ENCODE measurements around the gene RNF215.
"Not testable (repeated sequence)": the region's sequence is repeated elsewhere in the genome, so short reads cannot be mapped to it uniquely, and the experiment has no call there.

RNF215 gene

DNA sequence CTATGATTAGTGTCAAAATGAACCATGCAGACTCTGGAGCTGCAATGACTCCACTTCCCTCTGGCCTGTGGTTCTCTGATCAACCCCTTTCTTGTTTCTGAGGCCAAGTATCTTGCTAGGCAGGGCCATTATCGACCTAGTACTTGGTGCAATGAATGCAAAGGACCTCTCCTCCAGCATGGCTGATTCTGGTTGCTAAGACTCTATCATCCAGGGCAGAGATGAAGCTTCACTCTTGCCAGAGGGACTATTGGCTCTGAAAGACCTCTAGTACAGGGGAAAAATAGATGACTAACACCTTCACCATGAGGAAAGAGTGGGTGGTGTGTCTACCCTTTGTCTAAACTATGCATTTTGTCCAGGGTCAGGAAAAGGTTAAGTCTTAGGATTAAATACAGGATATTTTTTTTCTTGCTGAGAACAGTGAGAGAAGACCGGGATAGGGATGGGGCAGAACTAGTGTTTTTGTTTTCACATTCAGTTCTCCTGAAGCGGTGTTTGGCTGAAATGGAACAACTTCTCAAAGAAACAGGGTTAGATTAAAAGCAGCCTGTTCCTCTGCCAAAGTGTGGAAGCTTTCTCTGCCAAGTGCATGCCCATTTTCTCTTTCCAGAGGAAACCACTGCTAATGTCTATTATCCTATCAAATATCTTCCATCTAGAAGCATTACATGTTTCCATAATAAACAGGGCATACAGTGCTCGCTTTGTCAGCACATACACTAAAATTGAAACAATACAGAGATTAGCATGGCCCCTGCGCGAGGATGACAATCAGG, 33.3 kb upstream of the RNF215 start:
- no peak for DNase-seq

DNA sequence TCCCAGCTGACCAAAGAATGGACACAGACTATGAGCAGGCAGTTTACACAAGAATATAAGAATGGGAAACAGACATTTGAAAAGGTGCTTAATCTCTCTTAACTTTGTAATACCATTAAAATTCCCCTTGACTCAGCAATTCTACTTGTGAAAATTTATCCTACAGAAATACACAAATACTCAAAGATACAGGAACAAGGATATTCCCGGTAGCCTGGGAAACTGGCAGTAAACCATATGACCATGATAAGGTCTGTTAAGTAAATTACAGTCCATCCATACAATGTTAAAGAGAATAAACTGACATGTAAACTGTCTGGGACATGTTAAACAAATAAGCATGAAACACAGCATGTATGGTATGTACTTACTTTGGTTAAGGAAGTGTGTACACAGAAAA, 29.6 kb upstream of the RNF215 start:
- DNase-seq: no peak

DNA sequence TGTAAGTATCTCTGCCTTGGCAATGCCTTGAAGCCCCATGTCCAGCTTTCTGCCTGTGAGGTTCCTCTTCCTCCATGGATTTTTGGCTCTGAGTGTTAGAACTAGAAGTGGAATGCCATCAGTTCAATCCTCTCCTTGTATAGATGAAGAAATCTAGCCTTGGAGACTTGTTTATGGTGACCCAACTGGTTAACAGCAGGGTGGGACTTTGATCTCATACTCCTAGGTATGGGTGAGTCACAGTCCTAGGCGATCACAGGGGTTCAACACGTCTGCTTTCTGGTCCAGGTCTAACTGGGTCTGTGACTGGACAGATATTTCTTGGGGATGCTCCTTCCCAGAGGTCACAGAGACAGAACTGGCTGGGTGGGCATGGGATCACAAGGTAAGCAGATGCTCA, 29.2 kb upstream of the RNF215 start:
- DNase-seq: no peak

DNA sequence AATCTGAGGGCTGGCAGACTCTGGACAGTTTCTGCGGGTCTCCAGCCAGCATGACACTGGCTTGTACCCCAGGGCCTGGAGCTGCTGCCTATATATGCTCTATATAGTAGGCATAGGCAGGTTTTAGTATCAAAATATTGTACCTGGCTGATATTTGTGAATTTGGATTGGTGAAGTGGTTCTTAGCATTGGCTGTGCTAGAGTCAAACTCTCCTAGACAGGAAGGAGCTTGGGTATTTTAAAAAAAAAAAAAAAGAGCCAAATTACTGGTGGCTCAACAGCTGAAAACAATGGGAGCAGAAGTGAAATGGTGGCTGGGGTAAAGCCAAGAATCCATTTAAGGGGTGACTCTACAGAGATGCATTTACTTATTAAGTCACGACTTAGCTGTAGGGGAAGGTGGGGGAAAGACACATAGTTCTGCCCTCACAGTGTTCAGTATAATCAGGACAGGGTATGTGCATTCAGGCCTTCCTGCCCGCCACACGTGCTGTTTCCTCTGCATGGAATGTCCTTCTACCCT, 27.4 kb upstream of the RNF215 start:
- DNase-seq: no peak

DNA sequence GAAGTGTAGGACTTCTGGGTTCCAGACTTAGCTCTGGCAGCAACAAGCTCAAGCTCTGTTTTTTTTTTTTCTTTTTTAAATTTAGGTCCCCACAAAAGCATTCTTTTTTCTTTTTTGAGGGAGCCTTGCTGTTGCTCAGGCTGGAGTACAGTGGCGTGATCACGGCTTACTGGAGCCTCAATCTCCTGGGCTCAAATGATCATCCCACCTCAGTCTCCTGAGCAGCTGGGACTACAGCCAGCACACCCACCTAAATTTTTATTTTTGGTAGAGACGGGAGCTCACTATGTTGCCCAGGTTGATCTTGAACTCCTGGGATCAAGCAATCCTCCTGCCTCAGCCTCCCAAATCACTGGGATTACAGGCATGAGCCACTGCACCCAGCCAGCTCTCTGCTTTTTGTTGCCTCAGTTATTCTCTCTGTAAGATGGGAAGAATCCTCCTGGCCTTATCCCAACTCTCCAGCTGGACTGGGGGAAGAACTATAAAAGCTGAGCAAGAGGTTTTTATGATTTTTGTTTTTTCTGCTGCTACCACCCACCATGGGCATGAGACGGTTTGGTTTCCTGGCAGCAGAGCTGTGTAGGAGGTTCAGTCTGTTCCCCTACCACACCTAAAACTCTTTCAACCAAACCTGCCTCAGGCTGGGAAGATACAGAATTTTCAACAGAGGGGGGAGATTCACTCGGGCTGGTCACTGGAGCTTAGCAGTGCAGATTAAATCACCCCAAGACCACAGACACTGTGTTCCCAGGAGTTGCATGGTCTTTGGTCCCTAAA, 26.7 kb upstream of the RNF215 start:
- no peak for DNase-seq

DNA sequence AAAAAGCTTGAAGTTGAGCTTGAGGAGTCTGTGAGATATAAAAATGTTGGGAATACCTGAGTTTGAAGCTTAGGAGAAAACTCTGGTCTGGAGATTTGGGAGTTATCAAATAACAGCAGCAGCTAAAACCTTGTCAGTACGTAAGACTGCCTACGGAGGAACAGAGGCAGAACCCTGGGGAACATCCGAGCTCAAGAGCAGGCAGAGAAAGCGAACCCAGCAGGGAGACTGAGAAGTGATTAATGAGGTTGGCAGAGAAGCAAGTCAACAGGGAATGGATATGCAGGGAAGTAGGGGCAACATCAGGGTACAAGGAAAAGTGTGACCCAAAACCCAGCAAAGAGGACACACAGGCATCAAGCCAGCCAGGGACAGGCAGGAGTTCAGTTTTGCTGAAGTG, 25.8 kb upstream of the RNF215 start:
- no peak for DNase-seq

DNA sequence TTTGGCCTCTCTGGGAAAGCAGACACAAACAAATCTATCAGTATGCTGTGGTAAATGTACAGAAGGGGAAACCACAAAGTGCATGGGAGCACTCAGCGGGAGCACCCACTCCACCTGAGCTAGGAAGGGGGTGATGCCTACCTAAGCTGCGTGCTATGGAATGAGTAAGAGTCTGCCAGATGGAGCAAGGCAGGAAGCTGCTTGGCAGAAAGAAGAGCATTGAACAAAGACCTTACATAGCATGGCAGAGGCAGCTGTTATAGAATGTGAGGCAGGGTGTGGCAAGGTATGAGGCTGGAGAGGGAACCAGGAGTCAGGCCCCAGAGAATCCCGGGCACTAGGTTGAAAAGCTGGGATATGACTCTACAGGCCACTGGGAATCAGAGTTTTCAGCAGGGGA, 24.6 kb upstream of the RNF215 start:
- DNase-seq: no peak

DNA sequence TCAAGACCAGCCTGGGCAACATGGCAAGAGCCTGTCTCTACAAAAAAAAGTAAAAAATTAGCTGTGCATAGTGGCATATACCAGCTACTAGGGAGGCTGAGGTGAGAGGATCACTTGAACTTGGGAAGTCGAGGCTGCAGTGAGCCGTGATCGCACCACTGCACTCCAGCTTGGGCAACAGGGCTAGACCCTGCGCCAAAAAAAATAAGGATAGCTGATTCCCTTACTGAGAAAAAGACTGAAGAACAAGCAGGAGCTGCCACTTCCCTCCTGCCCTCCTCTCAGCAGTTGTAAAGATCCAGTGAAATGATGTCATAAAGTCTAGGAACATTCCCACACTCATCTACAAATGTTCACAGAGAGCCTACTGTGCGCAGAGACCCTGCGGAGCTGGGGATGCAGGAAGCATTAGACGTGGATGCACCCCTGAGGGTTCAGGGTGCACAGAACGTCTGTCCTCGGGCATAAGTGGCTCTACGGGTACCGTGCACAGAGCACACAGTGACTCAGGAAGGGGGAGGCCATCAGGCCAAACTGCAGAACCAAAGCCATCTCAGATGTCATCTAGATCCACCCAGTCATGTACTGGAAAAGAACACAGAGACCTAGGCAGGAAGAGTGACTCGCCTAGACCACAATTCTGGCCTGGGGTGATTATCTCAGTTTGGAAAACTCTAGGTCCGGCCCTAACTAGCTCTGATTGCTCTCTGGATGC, 21.3 kb upstream of the RNF215 start:
- no peak for DNase-seq

DNA sequence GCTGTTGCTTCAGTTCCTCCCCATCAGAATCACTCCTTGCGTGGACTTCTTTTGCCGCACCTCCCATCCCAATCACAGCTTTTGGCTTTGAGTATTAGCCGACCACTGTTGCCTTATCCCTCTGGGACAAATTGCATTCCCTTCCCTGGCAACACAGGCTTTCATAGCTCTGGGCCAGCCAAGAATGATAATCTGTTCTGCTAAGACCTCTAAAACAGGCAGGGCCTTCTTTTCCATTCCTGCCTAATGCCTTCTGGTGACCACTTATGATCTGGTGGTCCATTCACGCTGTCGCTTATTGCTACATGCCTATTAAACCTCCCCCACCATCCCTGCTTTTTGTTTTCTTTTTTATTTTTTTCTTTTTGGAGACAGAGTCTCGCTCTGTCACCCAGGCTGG, 19.2 kb upstream of the RNF215 start:
- no peak for DNase-seq

DNA sequence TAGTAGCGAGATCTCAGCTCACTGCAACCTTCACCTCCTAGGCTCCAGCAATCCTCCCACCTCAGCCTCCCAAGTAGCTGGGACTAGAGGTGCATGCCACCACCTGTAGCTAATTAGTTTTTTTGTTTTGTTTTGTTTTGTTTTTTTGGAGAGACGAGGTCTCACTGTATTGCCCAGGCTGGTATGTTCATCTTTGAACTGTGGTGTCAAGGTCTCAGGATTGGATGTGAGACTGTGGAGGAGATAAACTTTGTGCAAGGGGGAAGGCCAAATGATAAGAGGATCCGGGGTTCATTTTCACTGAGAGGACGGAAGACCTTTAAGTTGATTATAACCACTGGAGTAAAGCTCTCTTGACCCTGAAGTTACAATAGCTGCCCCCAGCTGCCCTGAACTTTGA, 18.5 kb upstream of the RNF215 start:
- no peak for DNase-seq

DNA sequence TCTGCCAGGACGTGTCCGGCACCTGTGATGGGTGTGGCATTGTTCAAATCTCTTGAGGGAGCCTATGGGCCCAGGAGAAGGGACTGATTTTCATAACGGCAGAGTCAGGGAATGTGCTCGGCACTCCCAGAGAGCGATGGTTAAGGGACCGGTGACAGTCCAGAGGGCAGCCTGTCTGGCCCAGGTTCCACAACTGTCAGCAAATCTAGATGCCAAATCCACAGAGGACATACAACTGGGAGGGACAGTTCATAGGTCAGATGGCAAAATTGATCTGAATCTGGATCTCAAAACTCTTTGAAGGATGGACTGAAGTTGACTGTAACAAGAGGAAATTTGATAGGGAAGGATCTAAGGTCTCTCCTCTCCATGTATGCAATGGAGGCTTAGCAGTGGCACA, 17.1 kb upstream of the RNF215 start:
- DNase-seq: no peak

DNA sequence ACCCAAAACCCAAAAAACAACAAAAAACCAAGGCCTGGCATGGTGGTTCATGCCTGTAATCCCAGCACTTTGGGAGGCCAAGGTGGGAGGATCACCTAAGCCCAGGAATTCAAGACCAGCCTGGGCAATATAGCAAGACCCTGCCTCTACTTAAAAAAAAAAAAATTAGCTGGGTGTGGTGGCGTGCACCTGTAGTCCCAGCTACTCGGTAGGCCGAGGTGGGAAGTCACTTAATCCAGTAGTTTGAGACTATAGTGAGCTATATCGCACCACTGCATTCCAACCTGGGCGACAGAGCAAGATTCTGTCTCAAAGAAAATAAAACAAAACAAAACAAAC, 15.5 kb upstream of the RNF215 start:
- DNase-seq: not testable (repeated sequence)

DNA sequence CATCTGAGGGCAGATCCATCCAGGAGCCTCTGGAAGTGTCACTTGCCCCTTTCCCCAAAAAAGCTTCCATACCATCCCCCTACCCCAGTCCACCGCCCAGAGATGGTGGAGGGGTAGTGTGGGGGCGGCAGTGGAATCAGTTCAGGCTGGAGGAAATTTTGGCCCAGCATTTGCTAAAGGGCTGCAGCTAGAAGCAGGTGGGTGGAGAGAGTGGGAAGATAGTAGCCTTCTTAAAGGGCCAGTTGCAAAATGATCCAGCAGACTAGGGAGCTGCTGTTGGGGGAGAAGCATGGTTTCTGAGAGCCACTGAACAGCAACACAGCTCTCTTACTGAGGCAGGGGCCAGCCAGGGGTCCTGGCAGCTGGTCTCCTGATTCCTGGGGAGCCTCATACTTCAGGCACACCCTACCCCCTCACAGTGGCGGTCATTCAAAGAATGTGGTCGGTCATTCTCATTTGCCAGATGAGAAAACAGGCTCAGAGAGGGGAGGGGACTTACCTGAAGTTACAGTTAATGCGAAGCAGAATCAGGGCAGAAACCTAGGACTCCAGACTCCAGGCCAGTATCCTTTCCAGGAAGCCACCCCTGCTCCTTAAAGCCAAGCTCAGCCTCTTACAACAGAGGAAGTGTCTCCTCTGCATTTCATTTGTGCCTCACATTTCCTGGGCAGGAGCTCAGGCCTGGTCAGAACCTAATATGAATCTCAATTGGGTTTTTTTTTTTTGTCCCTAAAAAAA, 15.0 kb upstream of the RNF215 start:
- no peak for DNase-seq

DNA sequence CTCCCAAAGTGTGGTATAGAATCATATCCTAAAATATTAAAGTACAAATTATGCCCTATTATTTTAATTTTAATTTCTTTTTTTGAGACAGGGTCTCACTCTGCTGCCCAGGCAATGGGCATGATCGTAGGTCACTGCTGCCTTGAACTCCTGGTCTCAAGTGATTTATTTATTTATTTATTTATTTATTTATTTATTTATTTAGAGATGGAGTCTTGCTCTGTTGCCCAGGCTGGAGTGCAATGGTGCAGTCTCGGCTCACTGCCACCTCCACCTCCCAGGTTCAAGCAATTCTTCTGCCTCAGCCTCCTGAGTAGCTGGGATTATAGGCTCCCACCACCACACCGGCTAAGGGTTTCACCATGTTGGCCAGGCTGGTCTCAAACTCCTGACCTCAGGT, 13.8 kb upstream of the RNF215 start:
- DNase-seq: not testable (repeated sequence)

DNA sequence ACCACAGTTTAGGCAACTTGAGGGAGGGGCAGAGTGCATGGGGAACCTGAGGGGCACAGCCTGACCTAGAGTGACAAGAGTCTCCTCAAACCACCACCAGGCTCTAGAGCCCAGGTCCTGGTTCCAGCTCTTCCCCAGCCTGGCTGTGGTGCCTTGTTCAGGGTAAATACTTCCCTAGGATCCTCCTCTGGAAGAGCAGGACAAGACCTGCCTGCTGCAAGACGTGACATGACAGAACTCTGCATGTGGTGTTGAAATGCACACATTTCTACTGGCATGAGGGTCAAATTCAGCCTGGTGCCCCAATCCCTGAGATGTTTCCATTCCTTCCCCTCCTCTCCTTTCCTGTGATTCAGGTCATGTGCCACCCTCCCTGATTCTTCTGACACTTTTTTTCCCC, 12.9 kb upstream of the RNF215 start:
- no peak for DNase-seq

DNA sequence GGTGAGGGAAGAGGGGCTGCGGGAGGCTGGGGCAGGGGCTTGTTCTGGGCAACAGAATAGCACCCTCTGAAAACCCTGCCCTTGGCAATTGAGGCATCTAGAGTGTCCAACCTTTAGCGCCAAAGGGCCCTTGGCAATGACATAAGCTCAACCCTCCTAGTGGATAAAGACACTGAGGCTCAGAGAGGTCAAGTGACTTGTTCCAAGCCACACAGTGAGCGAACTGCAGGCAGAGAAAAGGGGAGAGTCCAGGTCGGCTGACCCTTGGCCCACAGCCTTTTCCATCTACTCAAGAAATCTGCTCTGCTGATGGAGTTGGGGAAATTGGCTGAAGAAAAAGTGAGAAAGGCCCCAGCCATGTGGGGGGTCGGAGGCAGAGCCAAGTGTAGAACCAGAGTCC, 12.5 kb upstream of the RNF215 start:
- DNase-seq: no peak

DNA sequence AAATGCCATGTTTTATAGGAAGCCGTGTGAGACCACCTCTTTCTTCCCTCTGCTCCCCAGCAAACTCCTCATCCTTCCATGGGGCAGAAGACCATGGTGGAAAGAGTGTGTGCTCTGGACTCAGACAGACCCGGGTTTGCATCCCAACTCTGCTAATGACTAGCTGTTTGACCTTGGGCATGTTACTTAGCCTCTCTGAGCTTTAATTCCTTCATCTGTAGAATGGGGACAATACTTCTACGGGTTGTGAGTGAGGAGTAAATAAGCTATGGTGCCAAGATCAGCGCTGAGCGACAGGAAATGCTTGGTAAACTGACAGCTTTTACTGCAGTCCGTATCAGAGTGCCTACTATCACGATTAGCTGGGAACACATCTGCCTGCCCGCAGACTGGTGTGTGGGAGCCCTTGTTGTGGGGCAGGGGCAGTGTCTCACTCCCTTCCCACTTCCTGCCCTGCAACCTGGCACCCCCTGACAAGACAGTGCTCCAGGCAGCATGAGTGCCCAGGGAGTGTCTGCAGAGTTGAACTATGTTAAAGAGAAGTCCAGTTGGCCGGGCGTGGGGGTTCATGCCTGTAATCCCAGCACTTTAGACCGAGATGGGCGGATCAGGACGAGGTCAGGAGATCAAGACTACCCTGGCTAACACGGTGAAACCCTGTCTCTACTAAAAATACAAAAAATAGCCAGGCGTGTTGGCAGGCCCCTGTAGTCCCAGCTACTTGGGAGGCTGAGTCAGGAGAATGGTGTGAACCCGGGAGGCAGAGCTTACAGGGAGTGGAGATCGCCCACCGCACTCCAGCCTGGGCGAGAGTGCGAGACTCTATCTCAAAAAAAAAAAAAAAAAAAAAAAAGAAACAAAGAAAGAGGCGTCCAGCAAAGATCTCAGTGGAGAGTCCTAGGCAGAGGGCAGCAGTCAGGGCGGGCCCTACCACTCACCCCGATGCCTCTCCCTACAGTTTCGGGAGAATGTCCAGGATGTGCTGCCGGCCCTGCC, 11.8 kb upstream of the RNF215 start:
- no peak for DNase-seq

DNA sequence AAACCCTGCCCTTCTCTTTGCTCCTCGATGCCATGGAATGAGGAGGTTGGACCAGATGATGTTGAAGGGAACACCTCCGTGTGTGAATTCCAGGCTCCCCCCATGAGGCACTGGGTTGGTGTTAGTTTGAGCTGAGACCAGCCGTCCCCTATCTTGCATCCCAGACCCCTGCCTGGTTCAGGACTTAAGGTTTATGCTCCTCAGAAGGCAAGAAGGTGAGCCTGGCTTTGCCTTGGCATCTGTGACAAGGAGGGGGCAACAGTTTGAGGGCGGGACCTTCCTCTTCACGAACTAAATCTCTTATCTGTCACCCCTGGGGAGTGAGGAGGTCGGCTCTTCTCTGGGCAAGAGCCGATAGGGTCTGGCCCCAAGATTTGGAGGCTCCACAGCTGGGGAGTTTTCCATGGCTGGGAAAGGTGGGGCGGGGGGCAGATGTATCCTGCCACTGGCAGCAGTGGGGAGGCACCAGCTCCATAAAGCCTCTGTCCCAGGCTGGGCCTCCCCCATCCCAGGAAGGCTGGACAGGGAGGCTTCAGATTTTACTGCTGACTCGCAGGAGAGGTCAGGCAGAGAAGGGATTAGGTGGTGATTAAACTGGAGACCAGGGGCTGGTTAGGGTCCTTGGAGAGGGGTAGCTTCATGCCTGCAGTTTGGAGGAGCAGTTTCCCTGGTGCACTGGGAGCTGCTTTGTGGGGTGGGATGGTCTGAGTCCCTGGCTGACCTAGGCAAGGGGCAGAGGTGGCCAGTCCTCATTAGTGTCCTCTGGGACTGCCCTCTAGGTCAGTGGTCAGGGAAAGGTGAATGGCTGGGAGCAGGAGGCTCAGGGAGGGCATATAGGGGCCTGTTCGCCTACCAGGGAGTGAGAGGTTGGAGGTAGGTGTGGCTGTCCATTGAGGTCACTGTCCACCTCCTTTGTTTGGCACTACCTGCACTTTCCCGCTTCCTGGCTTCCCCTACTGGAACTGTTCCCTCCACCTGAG, 10.7 kb upstream of the RNF215 start:
- DNase-seq: no peak

DNA sequence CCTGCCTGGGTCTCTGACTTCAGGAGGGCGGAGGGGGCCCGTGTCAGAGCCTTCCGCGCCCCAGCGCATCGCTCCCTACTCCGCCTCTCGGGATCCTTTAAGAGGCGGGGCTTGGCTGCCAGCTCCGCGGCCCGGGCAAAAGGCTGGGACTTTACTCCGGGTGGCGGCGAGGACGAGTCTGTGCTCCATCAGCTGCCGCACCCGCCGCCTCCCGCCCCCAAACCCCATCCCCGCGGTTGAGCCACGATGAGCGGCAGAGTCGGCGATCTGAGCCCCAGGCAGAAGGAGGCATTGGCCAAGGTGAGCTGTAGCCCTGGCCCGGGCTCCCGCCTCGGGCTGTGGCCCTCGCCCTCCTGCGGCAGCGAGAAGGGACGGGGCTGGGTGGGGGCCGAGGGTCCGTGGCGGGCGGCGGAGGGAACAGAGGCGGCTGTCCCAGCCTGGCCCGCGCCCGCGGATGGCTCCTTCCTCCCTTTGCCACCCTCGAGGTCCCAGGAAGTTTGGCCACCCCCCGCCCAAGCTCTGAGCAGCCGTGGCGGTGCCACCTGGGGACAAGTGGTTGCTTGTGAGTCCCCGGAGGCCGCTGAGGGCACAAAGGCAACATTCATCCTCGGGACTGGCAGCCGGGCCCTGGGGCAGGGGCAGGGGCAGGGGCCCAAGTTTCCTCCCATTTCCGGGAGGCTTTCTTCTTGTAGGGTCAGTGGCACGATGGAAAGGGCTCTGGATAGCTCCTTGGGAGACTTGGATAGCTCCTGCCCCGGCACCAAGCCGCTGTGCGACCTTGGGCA, 9.9 kb upstream of the RNF215 start, which contains the start of gene SEC14L2:
TSS of gene SEC14L2 (plus strand) at position 148 of the 785 bp plus-strand sequence. CDS start at position 247, 99 bp downstream.
- DNase-seq: no peak

DNA sequence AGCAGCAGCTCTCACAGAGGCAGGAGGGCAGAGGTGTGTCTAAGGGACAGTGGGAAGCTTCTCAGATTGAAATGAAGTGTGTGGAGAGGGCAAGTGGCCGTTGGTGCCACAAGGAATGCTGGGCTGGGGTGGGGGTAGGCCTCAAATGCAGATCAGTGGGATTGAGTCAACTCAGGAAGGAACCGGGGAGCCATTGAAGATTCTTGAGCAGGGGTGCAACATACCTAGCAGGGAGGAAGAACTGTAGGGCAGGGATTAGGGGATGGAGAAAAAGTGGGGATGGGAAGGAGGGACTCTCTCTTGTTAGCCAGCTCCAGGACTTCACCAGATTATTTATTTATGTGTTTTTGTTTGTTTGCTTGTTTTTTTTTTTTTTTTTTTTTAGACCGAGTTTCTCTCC, 6.7 kb upstream of the RNF215 start:
- DNase-seq: no peak
